Activated T-cell treated with anti-CD3 and anti-CD28 coated beads for 24 hours (primary cell): Measurements from ENCODE around the gene AGER.
"Not testable (repeated sequence)": the region's sequence is repeated elsewhere in the genome, so short reads cannot be mapped to it uniquely, and the experiment has no call there.

Experiments used
- DNase-seq: peaks from one replicate; pipeline ENCODE4 v3.0.0-alpha.2; 2020; ENCODE audit warnings: low read depth

AGER gene

DNA sequence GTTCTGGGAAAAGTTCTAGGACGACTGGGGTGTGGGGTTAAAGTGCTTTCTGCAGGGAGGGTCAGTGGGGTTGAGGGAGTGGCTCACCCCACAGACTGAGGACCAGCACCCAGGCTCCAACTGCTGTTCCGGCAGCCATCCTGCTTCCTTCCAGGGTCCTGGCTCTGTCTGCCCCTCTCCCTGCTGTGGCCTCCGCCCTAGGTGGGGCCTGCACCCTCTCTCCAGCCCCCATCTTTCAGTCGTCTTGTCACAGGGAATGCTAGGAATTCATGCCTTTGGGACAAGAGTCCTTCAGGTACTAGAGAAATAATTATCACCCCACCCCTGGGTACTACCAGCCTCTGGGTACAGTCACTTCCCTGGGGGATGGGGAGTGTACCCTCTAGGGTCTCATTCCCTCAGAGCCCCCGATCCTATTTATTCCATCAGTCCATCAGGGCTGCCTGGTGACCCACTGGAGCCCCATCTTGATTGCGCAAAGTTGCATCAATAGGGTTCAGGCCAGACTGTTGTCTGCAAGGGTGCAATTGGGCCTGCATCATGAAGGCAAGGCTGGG is at the start of gene AGER:
AGER (minus strand) TSS at position 170 of the 557 bp plus-strand sequence; CDS start at position 139, 31 bp downstream.
- no peak for DNase-seq

DNA sequence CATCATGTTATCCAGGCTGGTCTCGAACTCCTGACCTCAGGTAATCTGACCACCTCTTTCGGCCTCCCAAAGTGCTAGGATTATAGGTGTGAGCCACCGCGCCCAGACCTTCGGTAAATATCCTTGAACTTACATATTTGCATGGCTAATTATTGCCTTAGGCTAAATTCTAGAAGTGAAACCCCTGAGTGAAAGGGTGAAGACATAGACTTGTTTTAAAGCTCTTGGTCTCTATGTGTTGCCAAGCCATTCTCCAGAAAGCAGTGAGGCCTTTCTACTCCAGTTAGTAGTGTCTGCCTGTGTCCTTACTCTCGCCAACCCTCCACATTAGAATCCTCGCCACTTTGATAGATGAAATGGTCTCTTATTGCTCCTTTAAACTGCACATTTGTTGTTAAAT is 42.4 kb upstream of the AGER start:
- no peak for DNase-seq

DNA sequence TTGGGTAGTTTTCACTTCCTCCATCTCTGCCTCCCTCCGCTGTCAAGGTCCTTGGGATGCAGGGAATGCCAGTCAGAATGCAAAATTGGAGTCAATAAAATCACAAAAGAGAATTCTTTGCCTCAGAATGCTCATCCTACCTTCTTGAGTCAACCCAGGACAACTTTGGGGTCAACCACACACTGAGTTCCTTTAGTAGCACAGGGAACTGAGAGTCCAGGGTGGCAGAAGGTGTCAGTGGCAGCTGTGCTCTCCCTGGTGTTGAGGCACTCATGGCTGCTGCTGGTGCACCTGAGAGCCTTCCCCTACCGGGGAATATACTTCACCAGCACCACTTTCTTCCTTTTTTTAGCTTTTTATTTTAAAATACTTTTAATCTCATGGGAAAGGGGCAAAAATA is 40.6 kb upstream of the AGER start:
- no peak for DNase-seq

DNA sequence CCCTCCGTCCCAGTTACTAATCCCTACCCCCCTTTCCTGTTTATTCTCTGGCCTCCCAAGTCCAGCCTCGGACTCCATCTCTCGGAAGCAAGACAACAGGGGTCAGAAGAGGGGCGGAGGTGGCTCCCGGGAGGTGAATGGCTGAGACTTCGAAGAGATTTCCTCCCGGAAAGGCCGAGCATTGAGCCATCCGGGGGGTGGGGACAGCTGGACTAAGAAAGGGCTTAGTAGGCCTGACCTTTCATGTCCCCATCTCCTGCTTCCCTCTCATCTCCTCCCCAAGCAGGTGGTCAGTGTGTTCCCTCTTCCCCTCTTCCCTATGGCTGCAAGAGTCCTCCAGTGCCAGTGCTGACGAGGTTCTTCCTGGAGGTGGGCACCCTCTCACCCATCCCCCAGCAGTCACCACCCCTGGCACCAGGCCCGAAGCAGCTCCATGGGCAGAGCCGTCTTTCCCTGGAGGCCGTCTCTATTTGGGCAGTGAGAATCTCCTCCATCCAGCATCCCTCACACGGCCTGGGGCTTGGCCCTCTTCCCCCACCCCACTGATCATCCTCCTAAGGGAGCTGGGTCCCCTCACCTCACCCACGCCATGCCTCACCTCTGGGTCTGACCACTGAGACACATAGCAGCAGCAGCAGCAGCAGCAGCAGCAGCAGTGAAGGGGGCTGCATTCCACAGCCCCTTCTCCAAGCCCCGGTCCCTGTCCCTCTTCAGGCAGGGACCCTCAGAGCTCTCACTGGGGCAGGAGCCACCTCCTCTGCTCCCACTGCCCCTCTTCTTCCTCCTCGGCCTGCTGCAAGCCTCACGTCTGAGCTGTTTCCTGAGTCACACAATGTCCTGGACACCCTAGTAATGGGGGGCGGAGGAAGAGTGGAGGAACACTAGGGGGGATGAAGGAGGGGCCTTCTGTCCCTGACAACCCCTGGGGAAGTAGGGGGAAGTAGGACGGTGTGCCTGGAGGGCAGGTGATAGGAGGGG is 39.5 kb upstream of the AGER start, which contains the start of gene NOTCH4:
NOTCH4 (minus strand) TSS at position 810 of the 978 bp plus-strand sequence; CDS start at position 671, 139 bp downstream.
- DNase-seq, result no peak

DNA sequence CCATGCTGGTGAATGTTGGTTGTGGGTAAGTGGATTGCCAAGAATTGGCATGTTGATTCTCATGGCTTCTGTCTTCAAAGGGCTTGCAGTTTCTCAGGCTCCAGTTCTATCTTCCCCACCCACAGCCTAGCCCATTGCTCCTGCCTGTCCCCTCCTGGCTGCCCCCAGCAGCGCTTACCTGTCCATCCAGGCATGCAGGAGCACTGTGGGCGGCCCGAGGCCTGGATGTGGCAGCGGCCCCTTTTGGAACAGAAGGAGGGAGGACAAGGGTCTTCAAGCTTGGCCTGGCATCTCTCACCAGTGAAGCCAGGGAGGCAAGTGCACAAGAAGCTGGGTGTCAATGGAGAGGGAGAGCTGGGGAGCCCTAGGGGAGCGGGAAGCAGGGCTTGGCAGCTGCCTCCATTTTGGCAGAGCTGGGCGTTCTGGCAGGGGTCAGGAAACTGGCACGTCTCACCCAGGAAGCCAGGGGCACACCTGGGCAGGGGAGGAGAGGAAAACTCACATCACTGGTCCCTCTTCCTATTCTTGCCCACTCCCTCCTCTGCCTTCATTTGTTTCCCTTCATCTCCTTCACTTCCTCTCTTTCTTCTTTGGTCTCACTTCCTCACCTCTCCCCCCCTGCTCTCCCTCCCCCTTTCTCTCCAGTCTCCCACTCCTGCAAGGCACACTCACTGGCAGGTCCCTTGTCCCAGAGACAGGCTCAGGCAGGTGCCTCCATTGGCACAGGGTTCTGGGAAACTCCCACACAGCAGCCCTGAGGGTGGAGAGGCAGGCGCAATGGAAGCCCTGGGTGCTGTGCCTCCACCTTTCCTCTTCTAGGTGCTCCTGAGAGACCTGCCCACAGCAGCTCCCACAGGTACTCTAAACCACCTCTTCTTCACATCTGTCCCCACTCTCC is 38.5 kb upstream of the AGER start:
- DNase-seq, result no peak

DNA sequence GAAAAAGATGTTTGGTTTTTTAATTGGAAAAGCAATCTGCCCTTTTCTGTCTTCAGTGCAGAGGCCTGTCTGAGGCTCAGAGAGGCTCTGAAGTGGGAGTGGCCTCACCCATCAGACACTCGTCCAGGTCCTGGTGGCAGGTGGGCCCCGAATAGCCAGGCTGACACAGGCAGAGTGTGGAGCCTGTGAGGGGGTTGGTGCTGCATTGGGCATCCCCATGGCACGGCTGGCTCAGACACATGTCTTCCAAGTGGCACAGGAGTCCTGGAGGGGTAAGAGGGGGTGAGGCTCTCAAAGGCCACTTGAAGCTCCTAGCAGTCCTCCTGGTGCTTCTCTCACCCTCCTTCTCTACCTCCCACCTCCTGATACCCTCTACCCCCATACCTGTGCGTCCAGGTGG is 36.0 kb upstream of the AGER start:
- DNase-seq, result no peak

DNA sequence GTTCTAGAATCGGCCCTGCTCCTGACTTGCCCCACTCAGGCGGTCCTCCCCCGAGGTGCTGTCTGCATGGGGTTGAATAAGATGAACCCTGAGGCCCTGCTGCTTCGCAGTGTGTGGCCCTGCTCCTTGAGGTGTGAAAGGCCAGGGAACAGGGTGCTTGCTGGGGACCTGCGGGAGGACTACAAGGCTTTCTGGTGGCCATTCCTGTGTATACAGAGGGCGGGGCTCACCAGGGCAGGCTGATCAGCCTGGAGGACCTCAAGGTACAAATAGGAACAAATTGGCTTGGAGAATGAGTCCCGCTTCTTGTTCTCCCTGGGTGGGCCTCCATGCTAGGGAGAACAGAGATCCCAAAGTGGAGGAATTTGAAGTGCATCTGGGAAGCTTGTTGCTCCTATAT is 34.1 kb upstream of the AGER start:
- DNase-seq, result no peak

DNA sequence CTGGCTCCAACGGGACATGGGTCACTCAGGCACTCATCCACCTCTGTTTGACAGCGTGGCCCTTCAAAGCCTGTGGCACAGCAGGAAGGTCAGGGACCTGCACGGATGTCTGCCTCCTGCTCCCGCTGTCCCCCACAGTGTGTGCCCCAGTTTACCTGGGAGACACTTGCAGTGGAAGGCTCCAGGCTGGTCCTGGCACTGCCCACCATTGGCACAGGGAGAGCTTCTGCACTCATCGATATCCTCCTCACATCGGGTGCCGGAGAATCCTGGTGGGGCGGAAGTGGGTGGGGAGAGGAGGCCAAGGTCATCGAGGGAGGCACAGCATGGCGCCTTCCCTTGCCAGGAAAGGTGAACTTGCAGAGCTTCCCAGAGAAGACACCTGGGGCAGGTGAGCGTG is 32.9 kb upstream of the AGER start:
- no peak for DNase-seq

DNA sequence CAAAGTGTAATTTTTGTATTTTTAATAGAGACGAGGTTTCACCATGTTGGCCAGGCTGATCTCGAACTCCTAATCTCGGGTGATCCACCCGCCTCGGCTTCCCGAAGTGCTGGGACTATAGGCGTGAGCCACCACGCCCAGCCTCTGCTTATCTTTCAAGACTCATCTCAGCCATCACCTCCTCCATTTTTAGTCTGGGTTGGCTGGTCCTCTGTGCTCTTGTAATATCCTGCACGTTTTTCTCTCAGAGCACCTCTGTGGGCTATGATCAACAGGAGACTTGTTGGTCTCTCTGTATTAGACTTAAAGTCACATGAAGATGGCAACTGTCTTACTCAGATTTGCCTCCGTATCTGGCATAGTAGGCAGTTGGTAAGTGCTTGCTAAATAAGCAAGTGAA is 32.2 kb upstream of the AGER start:
- DNase-seq, result no peak

DNA sequence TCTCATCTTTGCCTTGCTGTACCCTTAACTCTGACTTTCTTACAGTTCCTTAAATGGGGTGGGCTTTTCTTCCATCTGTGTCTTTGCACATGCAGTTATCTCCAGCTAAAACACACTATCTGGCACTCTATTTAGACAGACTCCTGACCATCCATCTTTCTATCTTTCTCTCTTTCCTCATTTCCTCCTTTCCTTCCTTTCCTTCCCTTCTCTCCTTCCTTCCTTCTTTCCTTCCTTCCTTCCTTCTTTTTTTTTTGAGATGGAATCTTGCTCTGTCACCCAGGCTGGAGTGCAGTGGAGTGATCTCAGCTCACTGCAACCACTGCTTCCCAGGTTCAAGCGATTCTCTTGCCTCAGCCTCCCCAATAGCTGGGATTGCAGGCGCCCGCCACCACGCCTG is 31.6 kb upstream of the AGER start:
- no peak for DNase-seq

DNA sequence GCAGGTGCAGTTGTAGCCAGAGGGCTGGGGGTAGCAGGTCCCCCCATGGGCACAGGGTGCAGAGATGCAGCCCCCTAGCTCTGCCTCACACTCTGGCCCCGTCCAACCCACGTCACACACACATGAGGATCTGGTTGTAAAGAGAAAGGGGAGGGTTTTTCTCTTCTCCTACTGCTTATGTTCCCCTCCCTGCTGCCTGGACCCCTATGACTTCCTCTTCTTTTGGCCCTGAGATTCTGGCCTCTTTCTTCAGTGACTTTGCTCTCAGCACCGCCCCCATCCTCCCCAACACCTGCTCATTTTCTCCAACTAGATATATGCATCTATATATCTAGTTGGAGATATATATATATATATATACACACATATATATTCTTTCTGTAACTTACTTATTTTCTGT is 30.1 kb upstream of the AGER start:
- no peak for DNase-seq

DNA sequence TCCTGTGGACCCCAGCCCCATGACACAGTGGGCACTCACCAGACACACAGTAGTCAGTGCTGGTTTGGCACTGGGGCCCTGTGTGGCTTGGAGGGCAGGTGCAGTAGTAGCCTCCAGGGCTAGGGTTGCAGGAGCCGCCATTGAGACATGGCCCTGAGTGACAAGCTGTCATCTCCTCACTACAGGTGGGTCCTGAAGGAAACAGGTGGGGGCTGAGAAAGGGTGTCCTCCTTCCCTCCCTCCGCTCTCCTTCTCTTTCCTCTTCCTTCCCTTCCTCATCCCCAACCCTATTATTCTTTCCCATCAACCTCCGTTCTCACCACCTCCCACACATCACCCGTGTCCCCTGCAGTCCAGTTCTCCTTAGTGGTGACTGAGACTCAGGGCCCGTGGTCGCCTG is 29.6 kb upstream of the AGER start:
- no peak for DNase-seq

DNA sequence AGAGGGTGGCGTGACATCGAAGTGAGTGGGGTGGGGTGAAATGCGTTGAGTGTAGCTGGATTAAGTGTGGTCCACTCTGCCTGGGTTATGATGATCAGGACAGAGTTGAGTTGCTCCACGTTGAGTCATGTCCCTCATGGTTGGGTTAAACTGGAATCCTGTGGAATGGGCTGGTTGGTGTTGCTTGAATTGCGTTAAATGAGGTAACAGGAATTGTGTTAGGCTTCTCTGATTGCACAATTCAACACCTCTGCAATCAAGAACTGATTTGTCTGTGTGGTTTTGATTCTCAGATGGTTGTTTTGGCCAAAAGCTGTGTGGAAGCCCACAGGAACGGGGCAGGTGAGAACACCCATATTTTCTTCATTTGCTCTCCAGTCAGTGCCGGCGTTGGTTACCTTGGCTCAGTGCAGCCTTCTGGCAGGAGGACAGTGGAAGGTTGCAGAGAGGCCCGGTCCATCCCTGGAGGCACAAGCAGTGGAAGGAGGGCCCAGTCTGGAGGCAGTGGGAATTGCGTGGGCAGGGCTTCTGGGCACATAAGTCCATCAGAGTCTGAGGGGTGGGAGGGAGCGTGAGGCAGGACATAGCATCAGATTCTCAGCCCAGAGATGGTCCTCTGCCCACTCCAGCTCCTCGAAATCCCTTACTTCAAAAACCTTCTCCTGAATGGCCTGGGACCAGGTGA is 28.2 kb upstream of the AGER start:
- no peak for DNase-seq

DNA sequence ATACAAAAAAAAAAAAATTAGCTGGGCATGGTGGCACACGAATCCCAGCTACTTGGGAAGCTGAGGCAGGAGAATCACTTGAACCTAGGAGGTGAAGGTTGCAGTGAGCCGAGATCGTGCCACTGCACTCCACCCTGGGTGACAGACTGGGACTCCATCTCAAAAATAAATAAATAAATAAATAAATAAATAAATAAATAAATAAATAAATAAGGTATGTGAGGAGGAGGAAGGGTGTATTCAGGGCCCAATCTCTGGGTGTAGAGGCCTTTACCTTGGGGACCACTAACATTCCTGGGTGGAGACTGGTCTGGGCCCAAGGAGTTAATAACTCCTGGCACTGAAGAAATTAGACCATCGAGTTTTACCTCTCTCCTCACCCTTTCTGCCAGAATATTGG is 27.4 kb upstream of the AGER start:
- DNase-seq, result not testable (repeated sequence)

DNA sequence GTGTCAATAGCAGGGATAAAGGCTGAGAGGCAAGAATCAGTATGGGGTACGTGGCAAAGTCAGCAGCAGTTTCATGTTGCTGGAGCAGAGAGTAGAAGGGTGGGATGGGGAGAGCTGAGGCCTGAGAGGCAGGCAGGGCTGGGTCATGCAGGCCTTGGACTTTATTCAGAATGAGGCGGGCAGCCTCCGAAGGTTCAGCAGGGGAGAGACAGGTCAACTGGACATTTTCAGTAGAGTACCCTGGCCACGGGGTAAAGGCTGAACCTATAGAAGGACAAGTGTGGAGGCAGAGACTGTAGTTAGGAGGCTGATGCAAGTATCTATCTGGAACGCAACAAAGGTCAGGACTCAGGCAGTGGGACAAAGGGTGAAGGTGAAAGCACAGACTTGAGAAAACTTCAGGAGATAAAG is 26.1 kb upstream of the AGER start:
- DNase-seq, result no peak

DNA sequence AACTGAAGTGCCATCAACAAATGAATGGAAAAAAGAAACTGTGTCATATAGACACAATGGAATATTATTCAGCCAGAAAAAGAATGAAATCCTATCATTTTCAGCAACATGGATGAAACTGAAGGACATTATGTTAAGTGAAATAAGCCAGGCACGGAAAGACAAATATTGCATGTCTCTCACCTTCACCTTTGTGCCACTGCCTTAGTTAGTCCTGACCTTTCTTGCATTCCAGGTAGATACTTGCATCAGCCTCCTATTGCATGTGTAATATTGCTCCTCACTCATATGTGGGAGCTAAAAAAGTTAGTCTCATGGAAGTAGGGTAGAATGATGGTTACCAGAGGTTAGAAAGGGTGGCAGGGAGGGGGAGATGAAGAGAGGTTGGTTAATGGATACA is 24.9 kb upstream of the AGER start:
- no peak for DNase-seq

DNA sequence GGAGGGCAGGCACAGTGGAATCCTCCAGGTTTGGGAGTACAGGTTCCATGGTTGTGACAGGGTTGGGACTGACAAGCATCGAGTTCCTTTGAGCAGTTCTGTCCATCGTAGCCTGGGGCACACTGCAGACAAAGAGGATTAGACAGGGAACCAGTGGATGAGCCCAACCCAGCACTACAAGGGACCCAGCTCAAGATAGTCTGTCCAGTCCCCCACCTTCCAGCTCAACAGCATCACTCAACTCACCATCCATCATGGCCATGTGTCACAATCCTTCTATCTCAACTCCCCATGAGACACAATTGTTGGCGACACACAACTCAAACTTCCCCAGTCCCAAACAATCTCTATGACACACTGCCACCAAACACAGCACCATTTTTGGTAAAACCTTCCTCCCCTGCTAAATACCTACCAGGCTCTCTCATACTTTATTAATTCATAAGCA is 20.2 kb upstream of the AGER start:
- no peak for DNase-seq

DNA sequence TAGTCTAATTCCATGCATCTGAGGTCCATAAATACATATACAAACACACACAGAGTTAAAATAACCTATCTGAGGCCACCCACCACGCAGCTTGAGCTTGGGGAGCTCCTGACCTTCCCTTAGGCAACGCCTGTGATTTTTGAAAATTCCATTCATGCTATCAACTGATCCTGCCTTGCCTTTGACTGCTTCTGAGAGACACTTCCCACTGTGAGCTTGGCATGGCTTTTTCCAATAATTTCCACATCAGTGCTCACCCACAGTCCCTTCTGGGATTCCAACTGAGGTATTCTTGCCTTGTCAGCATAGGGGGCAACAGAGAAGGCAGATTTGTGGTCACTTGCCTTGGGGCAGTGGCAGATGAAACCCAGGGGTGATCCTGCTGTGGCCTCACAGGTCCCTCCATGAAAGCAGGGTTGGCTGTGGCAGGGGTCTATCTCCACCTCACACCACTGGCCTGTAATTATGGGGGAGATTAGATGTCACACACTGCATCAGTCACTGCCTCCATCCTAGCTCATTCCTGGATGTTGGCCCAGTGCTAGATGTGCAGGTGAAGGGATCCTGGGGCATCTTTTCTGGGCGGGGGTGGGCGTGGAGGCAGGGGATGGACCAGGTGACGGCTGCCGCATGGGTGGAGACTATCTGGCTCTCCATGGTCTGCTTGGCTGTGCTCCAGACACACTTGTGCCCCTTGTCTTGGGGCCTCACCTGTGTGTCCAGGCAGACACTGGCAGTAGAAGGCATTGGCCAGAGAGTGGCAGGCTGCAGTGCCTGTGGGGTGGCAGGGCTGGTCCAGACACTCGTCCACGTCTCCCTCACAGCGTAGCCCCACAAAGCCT is 19.6 kb upstream of the AGER start:
- DNase-seq, result no peak

DNA sequence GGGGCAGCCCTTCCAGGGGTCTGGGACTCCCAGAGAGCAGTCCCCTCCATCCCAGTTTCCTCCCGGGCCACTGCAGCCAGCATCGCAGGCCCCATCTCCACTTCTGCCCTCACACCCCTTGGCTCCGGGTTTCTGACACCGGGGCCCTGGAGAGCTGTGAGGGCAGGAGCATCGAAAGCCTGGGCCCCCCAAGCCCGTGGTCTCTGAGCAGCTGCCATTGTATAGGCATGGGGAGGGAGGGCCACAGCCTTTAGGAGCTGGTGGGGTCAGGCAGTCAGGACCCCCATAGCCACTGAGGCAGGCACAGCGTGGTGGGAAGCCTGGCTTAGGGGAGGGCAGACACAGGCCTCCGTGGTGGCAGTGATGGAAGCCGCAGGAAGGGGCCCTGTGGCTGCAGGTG is 18.1 kb upstream of the AGER start:
- DNase-seq, result no peak

DNA sequence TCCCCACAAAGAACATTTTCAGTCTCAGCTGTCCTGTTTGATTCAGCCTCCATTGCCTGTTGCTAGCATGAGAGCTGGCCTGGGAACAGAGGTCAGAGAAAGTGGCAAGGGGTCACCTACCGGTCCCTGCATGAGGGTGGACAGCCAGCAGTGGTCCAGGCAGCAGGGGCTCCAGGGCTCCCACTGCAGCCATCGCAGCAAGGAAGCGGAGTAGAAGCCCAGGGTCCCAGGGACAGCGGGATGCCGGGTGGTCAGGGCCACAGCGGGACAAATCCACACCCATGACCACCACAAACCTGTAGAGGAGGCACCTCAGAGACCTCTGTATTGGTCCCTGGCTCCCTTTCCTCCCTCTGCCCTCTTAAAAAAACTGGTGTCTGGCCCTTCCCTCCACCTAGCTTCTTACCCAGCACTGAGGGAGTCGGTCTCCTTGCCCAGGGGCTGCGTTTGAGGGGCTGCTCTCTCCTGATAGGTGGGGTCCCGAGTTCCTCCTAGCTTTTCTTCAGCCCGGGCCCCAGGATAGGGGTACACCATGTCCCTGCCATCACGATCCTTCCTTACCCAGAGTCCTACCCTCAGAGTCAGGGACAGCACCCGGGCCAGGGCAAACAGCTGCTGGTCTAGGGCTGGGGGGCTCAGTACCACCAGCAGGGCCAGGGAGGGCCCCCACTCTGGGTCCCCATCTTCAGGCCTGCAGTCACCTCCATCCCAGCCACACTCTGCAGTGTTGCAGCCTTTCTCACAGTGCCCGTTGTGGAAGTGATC is 16.8 kb upstream of the AGER start:
- no peak for DNase-seq
